GM19438 (cell line): ENCODE results near the gene MCFD2.
"Not testable (repeated sequence)": the region's sequence is repeated elsewhere in the genome, so short reads cannot be mapped to it uniquely, and the experiment has no call there.

Source experiments
- ATAC-seq: cut with Tn5 transposase; IDR thresholded peaks from one replicate; pipeline ENCODE4 v1.9.1; 2021; ENCODE audit warnings: low read depth; ENCODE audit not compliant: unreplicated experiment

Gene MCFD2

GRCh38 chr2:46904908-46905678 lies 10.5 kb downstream of the MCFD2 start:
- not testable (repeated sequence) for ATAC-seq

- not testable (repeated sequence) for ATAC-seq
Observed at GRCh38 chr2:46902980-46903379, 12.6 kb downstream of the MCFD2 start.

- ATAC-seq: no peak
Observed at GRCh38 chr2:46902465-46902864, 13.1 kb downstream of the MCFD2 start.

GRCh38 chr2:46901611-46902010 lies 14.0 kb downstream of the MCFD2 start:
- ATAC-seq: no peak

- no peak for ATAC-seq
Observed at GRCh38 chr2:46900381-46900780, 15.2 kb downstream of the MCFD2 start.

- no peak for ATAC-seq
Observed at GRCh38 chr2:46899053-46899452, 16.6 kb downstream of the MCFD2 start.

- no peak for ATAC-seq
Observed at GRCh38 chr2:46898024-46898423, 17.6 kb downstream of the MCFD2 start.

- ATAC-seq: no peak
Observed at GRCh38 chr2:46893269-46893939, 22.2 kb downstream of the MCFD2 start.

- ATAC-seq: no peak
Observed at GRCh38 chr2:46891956-46892553, 23.6 kb downstream of the MCFD2 start.

- no peak for ATAC-seq
Observed at GRCh38 chr2:46888421-46888952, 27.1 kb downstream of the MCFD2 start.

- ATAC-seq: no peak
Observed at GRCh38 chr2:46887028-46887885, 28.3 kb downstream of the MCFD2 start.

- no peak for ATAC-seq
Observed at GRCh38 chr2:46886268-46887027, 29.2 kb downstream of the MCFD2 start.

- ATAC-seq: no peak
Observed at GRCh38 chr2:46885376-46885775, 30.2 kb downstream of the MCFD2 start.

GRCh38 chr2:46879511-46879910 lies 36.1 kb downstream of the MCFD2 start:
- ATAC-seq: no peak

- ATAC-seq: no peak
Observed at GRCh38 chr2:46878886-46879285, 36.7 kb downstream of the MCFD2 start.

GRCh38 chr2:46878240-46878877 lies 37.2 kb downstream of the MCFD2 start:
- no peak for ATAC-seq

- ATAC-seq: no peak
Observed at GRCh38 chr2:46877619-46878113, 37.9 kb downstream of the MCFD2 start.

- ATAC-seq: no peak
Observed at GRCh38 chr2:46876741-46877384, 38.7 kb downstream of the MCFD2 start.
